BE2C (cell line): Measurements from ENCODE around the gene PRDM5.
"Not testable (repeated sequence)": the region's sequence is repeated elsewhere in the genome, so short reads cannot be mapped to it uniquely, and the experiment has no call there.

Source experiments
- DNase-seq: peaks from one replicate; pipeline ENCODE4 v3.0.0-alpha.2; 2020
- H3K27me3 ChIP-seq: fragments of 250-450 bp; sonication (Bioruptor Pico); 2 replicates; pipeline ENCODE4 v1.5.1; 2020; ENCODE audit warnings: mild to moderate bottlenecking
- H3K36me3 ChIP-seq: fragments of 250-450 bp; sonication (Bioruptor Pico); 2 replicates; pipeline ENCODE4 v1.5.1; 2020; ENCODE audit warnings: mild to moderate bottlenecking
- H3K4me1 ChIP-seq: fragments of 250-450 bp; sonication (Bioruptor Pico); 2 replicates; pipeline ENCODE4 v1.5.1; 2020
- H3K4me3 ChIP-seq: 2 replicates; pipeline ENCODE4 v1.5.1; 2011; ENCODE audit warnings: low read depth, low read length
- H3K9me3 ChIP-seq: fragments of 250-450 bp; sonication (Bioruptor Pico); 2 replicates; pipeline ENCODE4 v1.5.1; 2020
- TF ChIP-seq, protein P1 (sequence below): IDR thresholded peaks from 2 replicates; pipeline ENCODE4 v1.5.1; 2012; ENCODE audit warnings: mild to moderate bottlenecking, low read depth, low read length

The PRDM5 gene

DNA sequence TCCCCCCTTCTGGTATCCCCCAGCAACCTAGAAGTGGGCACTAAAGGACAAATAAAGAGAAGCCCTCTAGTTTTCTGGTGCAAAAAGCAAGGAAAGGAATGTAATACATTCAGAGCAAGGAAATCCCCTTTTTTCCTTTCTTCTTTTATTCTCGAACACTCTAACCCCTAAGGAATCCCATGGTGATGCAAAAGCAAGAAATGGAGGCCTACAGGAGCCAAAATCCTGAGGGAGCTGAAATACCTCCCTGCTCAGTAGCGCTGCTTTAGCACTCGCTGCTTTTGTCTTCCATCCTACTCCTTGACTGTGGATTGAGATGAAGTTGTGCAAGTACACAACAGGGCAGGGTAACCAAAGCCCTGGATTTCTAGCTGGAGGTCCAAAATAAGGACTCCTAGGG lies 251.0 kb downstream of the PRDM5 start:
- no peak for DNase-seq
- TF ChIP-seq, protein P1, sequence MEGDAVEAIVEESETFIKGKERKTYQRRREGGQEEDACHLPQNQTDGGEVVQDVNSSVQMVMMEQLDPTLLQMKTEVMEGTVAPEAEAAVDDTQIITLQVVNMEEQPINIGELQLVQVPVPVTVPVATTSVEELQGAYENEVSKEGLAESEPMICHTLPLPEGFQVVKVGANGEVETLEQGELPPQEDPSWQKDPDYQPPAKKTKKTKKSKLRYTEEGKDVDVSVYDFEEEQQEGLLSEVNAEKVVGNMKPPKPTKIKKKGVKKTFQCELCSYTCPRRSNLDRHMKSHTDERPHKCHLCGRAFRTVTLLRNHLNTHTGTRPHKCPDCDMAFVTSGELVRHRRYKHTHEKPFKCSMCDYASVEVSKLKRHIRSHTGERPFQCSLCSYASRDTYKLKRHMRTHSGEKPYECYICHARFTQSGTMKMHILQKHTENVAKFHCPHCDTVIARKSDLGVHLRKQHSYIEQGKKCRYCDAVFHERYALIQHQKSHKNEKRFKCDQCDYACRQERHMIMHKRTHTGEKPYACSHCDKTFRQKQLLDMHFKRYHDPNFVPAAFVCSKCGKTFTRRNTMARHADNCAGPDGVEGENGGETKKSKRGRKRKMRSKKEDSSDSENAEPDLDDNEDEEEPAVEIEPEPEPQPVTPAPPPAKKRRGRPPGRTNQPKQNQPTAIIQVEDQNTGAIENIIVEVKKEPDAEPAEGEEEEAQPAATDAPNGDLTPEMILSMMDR, result no peak
- H3K36me3 ChIP-seq, result no peaks in the 10 kb centered on the region

DNA sequence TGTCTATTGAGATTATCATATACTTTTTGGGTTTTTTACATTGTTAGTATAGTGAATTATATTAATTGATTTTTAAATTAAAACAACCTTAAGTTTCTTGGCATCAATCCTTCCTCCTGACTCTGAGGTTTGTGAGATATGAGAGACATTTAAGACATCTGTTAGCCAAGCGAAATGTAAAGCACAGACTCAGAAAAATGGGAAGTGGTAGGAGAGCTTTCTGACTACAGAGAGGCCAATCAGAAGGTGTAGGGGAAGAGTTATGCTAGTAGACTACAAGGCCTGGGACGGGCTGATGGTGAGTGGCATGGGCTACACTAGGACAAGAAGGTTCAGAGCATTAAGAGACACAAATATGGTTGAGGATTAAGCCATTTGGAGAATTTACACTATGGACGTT lies 255.4 kb downstream of the PRDM5 start:
- H3K27me3 ChIP-seq, result no peaks in the 10 kb centered on the region
- H3K4me3 ChIP-seq, result no peak overlapping the region
- H3K4me1 ChIP-seq, result no peaks in the 10 kb centered on the region
- no peaks in the 10 kb centered on the region for H3K9me3 ChIP-seq
- DNase-seq, result no peak
- no peaks in the 10 kb centered on the region for H3K36me3 ChIP-seq
- TF ChIP-seq, protein P1, result no peak

More for the DNA sequence above, 251.0 kb downstream of the PRDM5 start:
- H3K27me3 ChIP-seq, result no peaks in the 10 kb centered on the region
- no peaks in the 10 kb centered on the region for H3K4me1 ChIP-seq
- no peaks in the 10 kb centered on the region for H3K9me3 ChIP-seq
- no peak overlapping the region for H3K4me3 ChIP-seq

DNA sequence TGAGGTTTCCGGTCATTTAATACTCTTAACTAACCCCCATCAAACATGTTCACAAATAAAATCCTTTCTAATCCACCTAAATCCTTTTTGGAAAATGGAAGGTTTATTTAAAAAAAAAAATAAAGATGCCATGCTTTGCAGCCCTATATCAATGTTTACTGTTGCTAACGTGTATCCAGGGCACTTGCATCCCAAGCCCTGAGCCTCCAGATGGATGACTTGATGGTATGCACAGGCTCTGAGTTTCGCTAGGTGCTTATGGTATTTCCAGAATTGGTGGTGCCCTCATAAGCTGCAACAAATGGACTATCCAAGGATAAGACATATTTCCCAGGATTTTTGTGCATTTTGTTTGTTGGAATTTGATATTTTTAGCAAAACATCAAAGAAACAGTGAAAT lies 257.7 kb downstream of the PRDM5 start:
- no peaks in the 10 kb centered on the region for H3K9me3 ChIP-seq
- DNase-seq, result no peak
- peaks cover 1% of the 10 kb centered on the region for H3K4me1 ChIP-seq
- TF ChIP-seq, protein P1, result no peak
- no peaks in the 10 kb centered on the region for H3K27me3 ChIP-seq
- no peak overlapping the region for H3K4me3 ChIP-seq
- no peaks in the 10 kb centered on the region for H3K36me3 ChIP-seq

DNA sequence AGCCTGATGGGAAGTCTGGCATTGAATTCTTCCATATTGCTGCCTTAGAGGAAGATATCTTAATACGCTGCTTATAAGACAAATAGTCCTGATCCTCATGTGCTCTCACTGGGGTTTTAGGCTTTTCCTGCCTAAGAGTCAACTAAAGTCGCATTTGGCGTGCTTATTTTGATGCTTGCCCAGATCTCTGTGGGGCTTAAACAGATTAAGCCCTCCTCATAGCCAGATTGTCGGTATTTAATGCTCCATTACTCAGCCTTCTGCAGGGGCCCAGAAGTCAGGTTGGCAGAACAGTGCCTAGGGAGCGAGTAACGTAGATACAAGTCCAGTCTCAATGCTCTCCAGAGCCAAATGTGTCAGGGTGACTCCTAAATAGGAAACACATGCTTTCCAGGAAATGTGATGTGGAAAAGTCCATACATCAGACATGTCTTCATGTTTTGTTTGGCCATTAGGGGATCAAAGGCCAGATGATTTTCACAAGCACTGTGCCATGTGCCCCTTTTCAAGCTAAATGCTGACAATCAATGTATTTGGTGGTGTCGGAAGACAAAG lies 262.8 kb downstream of the PRDM5 start:
- no peaks in the 10 kb centered on the region for H3K27me3 ChIP-seq
- TF ChIP-seq, protein P1, result no peak
- peak; percentile 35 for DNase-seq
- H3K36me3 ChIP-seq, result no peaks in the 10 kb centered on the region
- H3K4me1 ChIP-seq, result peaks cover 13% of the 10 kb centered on the region
- no peak overlapping the region for H3K4me3 ChIP-seq
- H3K9me3 ChIP-seq, result no peaks in the 10 kb centered on the region

DNA sequence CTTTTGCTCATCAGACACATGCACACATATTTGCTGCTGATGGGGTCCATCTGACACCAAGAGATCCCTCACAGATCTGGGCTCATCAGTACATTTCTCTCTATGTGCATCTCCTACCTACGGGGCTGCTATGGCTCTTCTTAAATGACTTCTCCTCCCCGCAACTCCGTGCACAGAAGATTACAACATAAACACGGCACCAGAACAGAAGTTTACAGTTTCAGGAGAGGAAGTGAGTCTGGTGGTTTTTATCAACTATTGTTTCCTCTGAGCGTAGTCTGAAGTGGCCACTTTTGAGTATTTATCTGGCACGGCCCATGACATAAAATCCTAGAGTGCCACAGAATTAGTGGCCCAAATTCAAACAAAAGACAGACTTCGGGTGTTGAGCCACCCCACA lies 263.8 kb downstream of the PRDM5 start:
- no peak for DNase-seq
- Histone ChIP-seq H3K4me3 (no peak overlapping the region), H3K36me3 (no peaks in the 10 kb centered on the region), H3K4me1 (peaks cover 13% of the 10 kb centered on the region), H3K9me3 (no peaks in the 10 kb centered on the region), H3K27me3 (no peaks in the 10 kb centered on the region)
- TF ChIP-seq, protein P1, result no peak

DNA sequence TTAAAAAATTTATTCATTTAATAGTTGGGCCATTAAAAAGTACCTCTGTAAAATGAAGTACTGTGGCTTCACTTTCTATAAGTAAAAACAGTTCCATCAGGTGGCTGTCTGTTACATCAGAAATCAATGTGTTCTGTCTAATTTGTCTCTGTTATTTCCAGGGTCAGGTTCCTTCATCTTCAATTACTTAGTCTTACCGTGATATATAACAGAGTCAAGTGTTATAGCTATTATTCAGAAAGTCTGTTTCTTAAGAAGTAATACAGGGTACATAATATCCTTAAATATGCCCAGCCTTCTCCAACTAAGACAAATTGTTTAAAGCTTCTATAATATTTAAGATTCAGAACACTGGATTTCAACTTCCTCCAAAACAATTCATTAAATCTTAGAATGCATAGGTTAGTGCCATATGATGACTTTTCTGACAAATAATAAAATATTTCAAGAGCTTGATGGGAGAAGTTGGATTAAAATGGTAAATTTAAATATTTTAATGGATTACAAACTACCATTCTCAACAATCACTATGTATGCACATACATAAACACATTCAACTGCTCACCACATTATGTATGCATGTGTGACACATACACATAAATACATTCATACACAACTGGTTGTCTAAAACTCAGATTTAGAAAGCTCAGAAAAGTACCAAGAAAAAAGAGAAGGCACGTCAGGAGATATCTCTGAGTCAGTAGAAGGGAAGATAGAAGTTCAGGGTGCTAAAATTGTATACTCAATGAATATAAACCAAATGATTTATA lies 268.5 kb downstream of the PRDM5 start:
- no peak for DNase-seq
- no peaks in the 10 kb centered on the region for H3K9me3 ChIP-seq
- H3K36me3 ChIP-seq, result no peaks in the 10 kb centered on the region
- H3K4me1 ChIP-seq, result peaks cover 9% of the 10 kb centered on the region
- TF ChIP-seq, protein P1, result no peak
- H3K4me3 ChIP-seq, result no peak overlapping the region
- no peaks in the 10 kb centered on the region for H3K27me3 ChIP-seq

DNA sequence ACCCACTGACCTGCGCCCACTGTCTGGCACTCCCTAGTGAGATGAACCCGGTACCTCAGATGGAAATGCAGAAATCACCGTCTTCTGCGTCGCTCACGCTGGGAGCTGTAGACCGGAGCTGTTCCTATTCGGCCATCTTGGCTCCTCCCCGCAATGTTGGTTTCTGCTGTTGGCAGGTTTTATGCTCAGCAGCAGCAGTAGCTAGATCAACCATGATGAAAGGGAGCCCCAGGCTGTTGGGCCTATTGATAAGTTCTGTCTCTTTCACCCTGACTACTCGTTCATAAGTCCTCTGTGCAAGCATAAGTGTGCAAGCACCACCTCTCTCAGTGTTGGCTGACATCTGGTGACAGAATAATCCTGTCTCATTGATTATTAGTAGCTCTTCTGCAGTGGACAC lies 274.2 kb downstream of the PRDM5 start:
- not testable (repeated sequence) for H3K27me3 ChIP-seq, H3K36me3 ChIP-seq, H3K9me3 ChIP-seq, H3K4me1 ChIP-seq, H3K4me3 ChIP-seq, DNase-seq
